Prostate gland (tissue), 2 donors: Measurements from ENCODE around the gene MCU.

Experiments used
- CTCF ChIP-seq, 4 experiments: fragments of 200-600 bp in 2 of 4; fragments of 450-650 bp in 2 of 4; sonication (generic) in 2 of 4; IDR thresholded peaks; 1 replicate in 3 of 4; 2 replicates in 1 of 4; pipeline ENCODE4 v1.5.1; 2016 to 2019; ENCODE audit warnings: antibody characterized with exemption in 4 of 4, mild to moderate bottlenecking in 2 of 4, moderate library complexity in 2 of 4
- POLR2A ChIP-seq: fragments of 450-650 bp; IDR thresholded peaks from one replicate; pipeline ENCODE4 v1.6.1; 2016; ENCODE audit warnings: antibody characterized with exemption, mild to moderate bottlenecking
- POLR2AphosphoS5 ChIP-seq: sonication (generic); formaldehyde crosslinking; IDR thresholded peaks from one replicate; pipeline ENCODE4 v1.6.1; 2017; ENCODE audit warnings: antibody characterized with exemption

GRCh38 chr10:72814099-72814790 is 122.3 kb downstream of the MCU start:
- TF ChIP-seq CTCF (IDR thresholded peaks at IDR 0.05) = no peak
- no peak for TF ChIP-seq POLR2AphosphoS5
- no peak for TF ChIP-seq POLR2A
